Mucosa of descending colon (tissue), 3 donors: ENCODE measurements around the gene INSR. TPM values are rescaled to one million over a fixed set of nuclear protein-coding genes. Genes with fewer than 3 reads are reported as not detected.

Experiments
- ATAC-seq: fragments of 200-7000 bp; cut with Tn5 transposase; one replicate; pipeline ENCODE4 v1.9.1; 2020; ENCODE audit warnings: mild to moderate bottlenecking, moderate library complexity
- DNase-seq, 3 donors: peaks; one replicate each; pipeline ENCODE4 v3.0.0-alpha.2; 2020
- H3K36me3 ChIP-seq: fragments of 200-600 bp; one replicate; pipeline ENCODE4 v1.8.0; 2021; ENCODE audit warnings: low read depth, mild to moderate bottlenecking
- H3K4me1 ChIP-seq: fragments of 200-600 bp; one replicate; pipeline ENCODE4 v1.8.0; 2021; ENCODE audit warnings: low read depth, mild to moderate bottlenecking
- H3K4me3 ChIP-seq: fragments of 200-600 bp; one replicate; pipeline ENCODE4 v1.8.0; 2021; ENCODE audit warnings: mild to moderate bottlenecking
- H3K9me3 ChIP-seq: fragments of 200-600 bp; one replicate; pipeline ENCODE4 v1.8.0; 2021; ENCODE audit warnings: mild to moderate bottlenecking
- CTCF ChIP-seq: fragments of 200-600 bp; IDR thresholded peaks from one replicate; pipeline ENCODE4 v1.8.0; 2022; ENCODE audit warnings: antibody characterized with exemption, mild to moderate bottlenecking
- intact Hi-C, 2 donors: fragments of 100-400 bp; cut with DNase I in 1 of 2; cut with micrococcal nuclease in 1 of 2; formaldehyde crosslinking; loops; one replicate each; pipeline versions ENCODE4 v1.11.0 to v1.11.1; 2022; cut with DNase I, micrococcal nuclease
- total RNA-seq, 3 donors: library from RNA; stranded (reverse); fragmentation: NEBNext Ultra II Directional in 2 of 3; extraction: Animal tissue kit (Norgen Biotek cat#: 25700) in 2 of 3; gene quantifications; one replicate each; pipeline versions ENCODE4 v1.2.1 to v1.2.4, GENCODE V29; 2021 to 2023
- donor health status: DM: no; HTN: no; CAD: no; lungs with moderate emphysema.
- donor health status: DM: no; HTN: no; CAD: no.
- donor health status: DM: no; HTN: yes; CAD: no.

The INSR gene
- total RNA-seq, 3 donors from 2014 or later: 74.9 to 109 (median 91.2) TPM

GRCh38 chr19:7076151-7076550 is 218.1 kb downstream of the INSR start:
- H3K4me1 ChIP-seq: no peaks in the 10 kb centered on the region
- H3K9me3 ChIP-seq: peaks cover 54% of the 10 kb centered on the region
- no peak overlapping the region for H3K4me3 ChIP-seq
- DNase-seq (no peak), ATAC-seq (no peak)
- no peak for TF ChIP-seq CTCF
- H3K36me3 ChIP-seq: peaks cover 57% of the 10 kb centered on the region
- intact Hi-C loops: no loop called here

GRCh38 chr19:7074705-7075282 is 219.4 kb downstream of the INSR start:
- peaks cover 5% of the 10 kb centered on the region for H3K4me1 ChIP-seq
- no peak for ATAC-seq
- intact Hi-C loops: no loop called here

GRCh38 chr19:7072541-7072940 is 221.7 kb downstream of the INSR start:
- intact Hi-C loops: no loop called here

More at GRCh38 chr19:7074705-7075282, 219.4 kb downstream of the INSR start:
- peaks cover 45% of the 10 kb centered on the region for H3K36me3 ChIP-seq
- no peak overlapping the region for H3K4me3 ChIP-seq
- H3K9me3 ChIP-seq: peaks cover 42% of the 10 kb centered on the region
- DNase-seq: no peak
- no peak for TF ChIP-seq CTCF

GRCh38 chr19:7069904-7070226 is 224.3 kb downstream of the INSR start:
- TF ChIP-seq CTCF: no peak
- Histone ChIP-seq H3K4me1 (peaks cover 5% of the 10 kb centered on the region), H3K4me3 (peak overlapping the region; percentile 93), H3K36me3 (peaks cover 6% of the 10 kb centered on the region), H3K9me3 (no peaks in the 10 kb centered on the region)
- ATAC-seq (peak; percentile 20), DNase-seq (no peak)
- intact Hi-C loops: no loop called here

More at GRCh38 chr19:7072541-7072940, 221.7 kb downstream of the INSR start:
- H3K9me3 ChIP-seq: peaks cover 20% of the 10 kb centered on the region
- peaks cover 23% of the 10 kb centered on the region for H3K36me3 ChIP-seq
- no peak for TF ChIP-seq CTCF
- peaks cover 5% of the 10 kb centered on the region for H3K4me1 ChIP-seq
- DNase-seq: no peak
- no peak for ATAC-seq
- H3K4me3 ChIP-seq: no peak overlapping the region

- Histone ChIP-seq H3K4me1 (peaks cover 5% of the 10 kb centered on the region), H3K9me3 (no peaks in the 10 kb centered on the region), H3K4me3 (peak within 1 kb of the TSS; percentile 93), H3K36me3 (peaks cover 5% of the 10 kb centered on the region)
- TF ChIP-seq CTCF: no peak
- peak; percentile 99 to 100 (median 99) for DNase-seq
- intact Hi-C loops: no loop called here
- ATAC-seq: peak; percentile 99
These were observed 224.9 kb downstream of the INSR start, which contains the start of gene ZNF557 for GRCh38 chr19:7069042-7069903. ZNF557 (plus strand) TSS chr19:7069703; CDS start chr19:7075075, 5,372 bp downstream.
